H1 (cell line): ENCODE results near the gene KIAA0930. TPM values are rescaled to one million over a fixed set of nuclear protein-coding genes. Genes with fewer than 3 reads are reported as not detected.
A peak's percentile ranks its signal among the peaks of the same experiment; 100 is the strongest.

ENCODE experiments used
- CTCF ChIA-PET: fragments of 300-600 bp; sonication (Branson Sonifier 250); formaldehyde crosslinking; loops from one replicate; lab custom pipeline; 2021; ENCODE audit not compliant: partially characterized antibody; lab: Charles Lee
- POLR2A ChIA-PET: fragments of 300-600 bp; sonication (Branson Sonifier 250); formaldehyde crosslinking; loops from one replicate; lab custom pipeline; 2021; ENCODE audit warnings: inconsistent platforms; ENCODE audit not compliant: partially characterized antibody; lab: Charles Lee
- DNase-seq, 2 experiments: peaks; one replicate each; pipeline versions ENCODE4 v3.0.0 to v3.0.0-alpha.2; 2010 to 2022; ENCODE audit warnings: low spot score in 2 of 2, low read depth in 1 of 2, mixed read lengths in 1 of 2
- FAIRE-seq: peaks from 2 replicates; lab custom pipeline; 2011; peaks lifted over from hg19 to GRCh38; lab: Jason Lieb, UNC
- H2AFZ ChIP-seq: 2 replicates; pipeline ENCODE4 v1.8.1; 2012; ENCODE audit warnings: low read length, inconsistent platforms
- H2AK5ac ChIP-seq: 2 replicates; pipeline ENCODE4 v1.6.1; 2013; ENCODE audit warnings: low read depth, low read length
- H2BK120ac ChIP-seq: replicated peaks from 2 replicates; pipeline ENCODE3; 2013; ENCODE audit warnings: low read depth, low read length, inconsistent platforms
- H2BK12ac ChIP-seq: 2 replicates; pipeline ENCODE4 v1.6.1; 2013; ENCODE audit warnings: low read depth, low read length
- H2BK15ac ChIP-seq: 2 replicates; pipeline ENCODE4 v1.6.1; 2013; ENCODE audit warnings: low read length
- H2BK20ac ChIP-seq: 2 replicates; pipeline ENCODE4 v1.6.1; 2013; ENCODE audit warnings: low read length
- H2BK5ac ChIP-seq: 2 replicates; pipeline ENCODE4 v1.6.1; 2013; ENCODE audit warnings: low read depth, low read length
- H3K14ac ChIP-seq: 2 replicates; pipeline ENCODE4 v1.6.1; 2013; ENCODE audit warnings: inconsistent platforms; ENCODE audit not compliant: insufficient read length
- H3K18ac ChIP-seq: 2 replicates; pipeline ENCODE4 v1.6.1; 2013; ENCODE audit warnings: low read length; ENCODE audit errors: extremely low read depth
- H3K23ac ChIP-seq: 2 replicates; pipeline ENCODE4 v1.6.1; 2013; ENCODE audit warnings: inconsistent platforms; ENCODE audit not compliant: insufficient read length
- H3K23me2 ChIP-seq: 2 replicates; pipeline ENCODE4 v1.6.1; 2013; ENCODE audit warnings: low read depth, low read length
- H3K27ac ChIP-seq: 2 replicates; pipeline ENCODE4 v1.6.1; 2011; ENCODE audit warnings: low read depth, low read length, inconsistent platforms
- H3K27me3 ChIP-seq, 4 experiments: replicated peaks in 1 of 4; 1 replicate in 1 of 4; 2 replicates in 3 of 4; pipeline versions ENCODE4 v1.6.1 to v1.8.1; 2011 to 2013; ENCODE audit warnings: low read length in 3 of 4, mild to moderate bottlenecking in 3 of 4, inconsistent platforms in 2 of 4, mixed read lengths in 2 of 4, moderate library complexity in 1 of 4; ENCODE audit not compliant: control insufficient read depth in 3 of 4, insufficient read depth in 3 of 4; ENCODE audit errors: extremely low read depth in 1 of 4
- H3K36me3 ChIP-seq, 4 experiments: 2 replicates each; pipeline versions ENCODE4 v1.6.1 to v1.8.1; 2011 to 2013; ENCODE audit warnings: mild to moderate bottlenecking in 4 of 4, low read length in 3 of 4, moderate library complexity in 2 of 4, control low read depth in 1 of 4, inconsistent platforms in 1 of 4; ENCODE audit not compliant: insufficient read depth in 4 of 4, control insufficient read depth in 2 of 4
- H3K4ac ChIP-seq: replicated peaks from 2 replicates; pipeline ENCODE3; 2013; ENCODE audit warnings: low read length, low read depth, mixed read lengths, inconsistent platforms; ENCODE audit not compliant: insufficient read length
- H3K4me1 ChIP-seq, 4 experiments: replicated peaks in 1 of 4; 1 replicate in 1 of 4; 2 replicates in 3 of 4; pipeline versions ENCODE4 v1.6.1 to v1.8.1; 2011 to 2013; ENCODE audit warnings: low read length in 3 of 4, inconsistent platforms in 2 of 4, mixed read lengths in 1 of 4; ENCODE audit not compliant: insufficient read depth in 4 of 4, control insufficient read depth in 3 of 4
- H3K4me2 ChIP-seq, 2 experiments: 2 replicates each; pipeline versions ENCODE4 v1.6.1 to v1.8.1; 2011 to 2013; ENCODE audit warnings: low read depth in 2 of 2, low read length in 2 of 2, control low read depth in 1 of 2, inconsistent platforms in 1 of 2, mild to moderate bottlenecking in 1 of 2; ENCODE audit not compliant: insufficient read depth in 1 of 2
- H3K4me3 ChIP-seq, 4 experiments: fragments of 200-600, 300-600 bp in 1 of 4; sonication (generic), shearing (Covaris generic), sonication (Bioruptor Twin) in 1 of 4; 2 replicates each; pipeline versions ENCODE4 v1.5.1 to v1.8.1; 2011 to 2016; ENCODE audit warnings: low read length in 4 of 4, low read depth in 3 of 4, control low read depth in 2 of 4, inconsistent platforms in 2 of 4, mild to moderate bottlenecking in 2 of 4, mixed read lengths in 1 of 4, moderate library complexity in 1 of 4; ENCODE audit not compliant: insufficient read depth in 2 of 4; ENCODE audit errors: extremely low read depth in 1 of 4
- H3K56ac ChIP-seq: replicated peaks from 2 replicates; pipeline ENCODE3; 2013; ENCODE audit warnings: low read depth, mild to moderate bottlenecking, mixed read lengths, low read length, inconsistent platforms; ENCODE audit not compliant: insufficient read length
- H3K79me1 ChIP-seq: 2 replicates; pipeline ENCODE4 v1.6.1; 2013; ENCODE audit warnings: low read depth, low read length, control low read depth
- H3K79me2 ChIP-seq, 2 experiments: 2 replicates each; pipeline versions ENCODE4 v1.6.1 to v1.8.1; 2012 to 2013; ENCODE audit warnings: low read length in 2 of 2, mild to moderate bottlenecking in 2 of 2, inconsistent platforms in 1 of 2; ENCODE audit not compliant: insufficient read depth in 2 of 2, control insufficient read depth in 1 of 2
- H3K9ac ChIP-seq, 4 experiments: replicated peaks in 1 of 4; 1 replicate in 1 of 4; 2 replicates in 3 of 4; pipeline versions ENCODE4 v1.6.1 to v1.8.1; 2011 to 2013; ENCODE audit warnings: low read depth in 3 of 4, low read length in 3 of 4, control low read depth in 2 of 4, mild to moderate bottlenecking in 2 of 4, moderate library complexity in 2 of 4, inconsistent platforms in 1 of 4; ENCODE audit errors: extremely low read depth in 1 of 4
- H3K9me3 ChIP-seq, 2 experiments: 2 replicates each; pipeline versions ENCODE4 v1.6.1 to v1.8.1; 2012 to 2013; ENCODE audit warnings: mild to moderate bottlenecking in 2 of 2, moderate library complexity in 2 of 2, control low read depth in 1 of 2, inconsistent platforms in 1 of 2, low read depth in 1 of 2, low read length in 1 of 2, mixed read lengths in 1 of 2; ENCODE audit not compliant: insufficient read depth in 2 of 2
- H4K20me1 ChIP-seq, 2 experiments: replicated peaks in 1 of 2; 2 replicates each; pipeline versions ENCODE3 to v1.8.1; 2011 to 2013; ENCODE audit warnings: inconsistent platforms in 2 of 2, low read length in 2 of 2, mild to moderate bottlenecking in 1 of 2; ENCODE audit not compliant: insufficient read depth in 2 of 2, control insufficient read depth in 1 of 2
- H4K5ac ChIP-seq: 2 replicates; pipeline ENCODE4 v1.6.1; 2013; ENCODE audit warnings: low read length, low read depth, mixed read lengths, inconsistent platforms; ENCODE audit not compliant: insufficient read length
- H4K8ac ChIP-seq: 2 replicates; pipeline ENCODE4 v1.8.0; 2013; ENCODE audit warnings: mild to moderate bottlenecking, moderate library complexity, low read length, inconsistent platforms; ENCODE audit not compliant: insufficient read depth; ENCODE audit errors: extremely low read depth
- H4K91ac ChIP-seq: replicated peaks from 2 replicates; pipeline ENCODE3; 2013; ENCODE audit warnings: low read length, mixed read lengths, inconsistent platforms; ENCODE audit not compliant: insufficient read length
- CEBPB ChIP-seq: IDR thresholded peaks from 2 replicates; pipeline ENCODE4 v1.6.1; 2012; ENCODE audit warnings: low read depth, low read length
- EZH2 ChIP-seq: fragments of 200-600 bp; sonication (generic); IDR thresholded peaks from 2 replicates; pipeline ENCODE4 v1.7.1; 2012; ENCODE audit warnings: low read depth, mild to moderate bottlenecking, moderate library complexity, low read length, inconsistent platforms; ENCODE audit not compliant: severe bottlenecking
- PHF8 ChIP-seq: fragments of 200-600 bp; sonication (generic); conservative IDR thresholded peaks from 2 replicates; pipeline ENCODE4 v1.7.1; 2012; ENCODE audit warnings: low read depth, mild to moderate bottlenecking, inconsistent platforms, low read length, moderate library complexity
- RFX5 ChIP-seq: IDR thresholded peaks from 2 replicates; pipeline ENCODE4 v1.6.1; 2011; ENCODE audit warnings: low read depth, low read length, improper control_type of control experiment, borderline replicate concordance
- SIRT6 ChIP-seq: IDR thresholded peaks from one replicate; pipeline ENCODE4 v1.7.1; 2012; ENCODE audit warnings: low read length, inconsistent platforms
- WGBS, 2 experiments: shearing (Covaris generic) in 1 of 2; methylation state at CpG; one replicate each; pipeline versions ENCODE4 v1.1.6 to v1.1.7; 2013 to 2015; ENCODE audit warnings: low lambda C conversion rate in 2 of 2, mixed read lengths in 2 of 2, inconsistent platforms in 1 of 2, low coverage in 1 of 2, missing lambda C conversion rate in 1 of 2; ENCODE audit not compliant: insufficient replicate concordance in 2 of 2, insufficient coverage in 1 of 2, insufficient read length in 1 of 2; ENCODE audit errors: extremely low coverage in 1 of 2, missing lambda C conversion rate in 1 of 2; 5-methylcytosine and 5-hydroxymethylcytosine counted together
- polyA plus RNA-seq, 7 experiments: library from polyadenylated mRNA; depleted of rRNA in 3 of 7; stranded (reverse) in 5 of 7; unstranded in 2 of 7; fragments of >200 nt in 5 of 7; fragments of 200-250 nt in 2 of 7; gene quantifications; 1 replicate in 5 of 7; 2 replicates in 1 of 7; 4 replicates in 1 of 7; pipeline versions ENCODE4 v1.2.1 to v1.2.3, GENCODE V29; 2011 to 2013; ENCODE audit warnings: missing spikeins in 2 of 7, mixed read lengths in 2 of 7
- total RNA-seq: library from RNA; stranded (reverse); fragmentation: NEBNext Ultra II Directional; extraction: Animal tissue kit (Norgen Biotek cat#: 25700); gene quantifications from 2 replicates; pipeline ENCODE4 v1.2.1, GENCODE V29; 2021

Gene KIAA0930
- total and polyA plus RNA-seq, 2 of the 8 experiments (the other 6 are each of a cell fraction or from before 2014, with no cell fraction given), result 61.9 to 66.1 TPM

DNA sequence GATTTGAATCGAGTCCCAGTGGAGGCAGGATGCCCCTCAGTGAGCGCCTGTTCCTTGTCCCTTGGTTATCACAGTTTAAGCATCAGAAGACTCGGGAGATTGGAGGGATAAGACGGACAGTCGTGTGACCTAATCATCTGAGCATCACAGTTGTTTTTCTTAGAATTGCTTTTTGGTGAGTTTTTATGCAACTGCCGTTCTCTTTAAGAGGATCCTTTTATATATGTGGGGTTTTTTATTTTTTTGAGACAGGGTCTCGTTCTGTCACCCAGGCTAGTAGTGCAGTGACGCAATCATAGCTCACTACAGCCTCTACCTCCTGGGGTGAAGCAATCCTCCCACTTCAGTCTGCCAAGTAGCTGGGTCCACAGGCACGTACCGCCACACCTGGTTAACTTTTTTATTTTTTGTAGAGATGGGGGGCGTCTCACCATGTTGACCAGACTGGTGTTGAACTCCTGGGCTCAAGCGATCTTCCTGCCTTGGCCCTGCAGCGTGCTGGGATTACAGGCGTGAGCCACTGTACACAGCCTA, 60.5 kb downstream of the KIAA0930 start:
- no peaks in the 10 kb centered on the region for H3K9me3 ChIP-seq
- POLR2A ChIA-PET, result interaction anchor here (1.9 kb wide), 1 partner anchor 15 kb away, joined by 8 read pairs; no protein-coding TSS in a partner anchor
- H3K79me2 ChIP-seq, result peaks cover 0 to 50% of the 10 kb centered on the region in 2 experiments; a peak in 2 of 4 replicates
- no peak overlapping the region for H2AFZ ChIP-seq
- no peak overlapping the region for H2BK20ac ChIP-seq
- H3K23me2 ChIP-seq, result no peaks in the 10 kb centered on the region
- no peak overlapping the region for H3K4me3 ChIP-seq
- H3K56ac ChIP-seq, result no peak overlapping the region
- no peak overlapping the region for H2AK5ac ChIP-seq
- H3K79me1 ChIP-seq, result peaks cover 11% of the 10 kb centered on the region
- H4K91ac ChIP-seq, result no peak overlapping the region
- H2BK12ac ChIP-seq, result no peak overlapping the region
- CTCF ChIA-PET, result interaction anchor here (1.9 kb wide), 1 partner anchor 8 kb away, joined by 5 read pairs; no protein-coding TSS in a partner anchor
- peaks cover 18 to 66% (median 38%) of the 10 kb centered on the region in 4 experiments for H3K36me3 ChIP-seq
- no peak overlapping the region for H3K14ac ChIP-seq
- no peak overlapping the region for H2BK120ac ChIP-seq
- H3K27ac ChIP-seq, result no peak overlapping the region
- H3K23ac ChIP-seq, result no peak overlapping the region
- no peak overlapping the region for H3K4ac ChIP-seq
- no peak overlapping the region for H3K18ac ChIP-seq
- H4K20me1 ChIP-seq, result peaks cover 9 to 11% of the 10 kb centered on the region in 2 experiments
- no peak for TF ChIP-seq SIRT6
- TF ChIP-seq EZH2, result no peak
- TF ChIP-seq CEBPB, result peak; percentile 88
- no peak for TF ChIP-seq RFX5
- no peak for TF ChIP-seq PHF8
- 90% methylated on average over 14 of the region's 14 CpGs; no CpG with 5 or more reads in 1 of the 2 experiments for WGBS, 2 experiments
- H4K8ac ChIP-seq, result no peak overlapping the region
- peaks cover 0 to 3% (median 1%) of the 10 kb centered on the region in 4 experiments; a peak in 3 of 7 replicates for H3K4me1 ChIP-seq
- DNase-seq (no peak), FAIRE-seq (no peak)
- peak overlapping the region; percentile 3; the same call in 1 of the 2 replicates for H2BK5ac ChIP-seq
- H3K4me2 ChIP-seq, result no peak overlapping the region
- 0 out of 7 replicates have a peak overlapping the region, but pooled peaks of 1 of the 4 experiments have one; percentile 45 for H3K9ac ChIP-seq
- H2BK15ac ChIP-seq, result no peak overlapping the region
- no peak overlapping the region for H4K5ac ChIP-seq
- no peaks in the 10 kb centered on the region for H3K27me3 ChIP-seq
